ENCODE data around the gene PPHLN1. TPM values are rescaled to one million over a fixed set of nuclear protein-coding genes. Genes with fewer than 3 reads are reported as not detected.

Gene PPHLN1
- total RNA-seq, 1 donor from 2014 or later = 62.1 TPM

- Histone ChIP-seq H3K36me3 (ENCODE audit: control insufficient read depth, insufficient read depth, low read length) (no peaks in the 10 kb centered on the region), H3K4me3 (ENCODE audit: low read depth, low read length) (no peak overlapping the region), H3K27me3 (ENCODE audit: control insufficient read depth, insufficient read depth, low read length) (no peaks in the 10 kb centered on the region)
- no peak for FAIRE-seq
- no peak for DNase-seq (ENCODE audit: low read depth)
- TF ChIP-seq CTCF (IDR thresholded peaks at IDR 0.05; ENCODE audit: insufficient read depth, low read length, severe bottlenecking) = no peak
Observed at GRCh38 chr12:42286741-42287140, 39.2 kb upstream of the PPHLN1 start.

- DNase-seq (ENCODE audit: low read depth) (no peak), FAIRE-seq (no peak)
- Histone ChIP-seq H3K27me3 (ENCODE audit: control insufficient read depth, insufficient read depth, low read length) (no peaks in the 10 kb centered on the region), H3K4me3 (ENCODE audit: low read depth, low read length) (no peak overlapping the region), H3K36me3 (ENCODE audit: control insufficient read depth, insufficient read depth, low read length) (no peaks in the 10 kb centered on the region)
- TF ChIP-seq CTCF (IDR thresholded peaks at IDR 0.05; ENCODE audit: insufficient read depth, low read length, severe bottlenecking) = no peak
Observed at GRCh38 chr12:42288544-42288943, 37.4 kb upstream of the PPHLN1 start.

- H3K27me3 ChIP-seq (ENCODE audit: control insufficient read depth, insufficient read depth, low read length) = no peaks in the 10 kb centered on the region
- DNase-seq (ENCODE audit: low read depth) (no peak), FAIRE-seq (no peak)
- no peak overlapping the region for H3K4me3 ChIP-seq (ENCODE audit: low read depth, low read length)
- no peaks in the 10 kb centered on the region for H3K36me3 ChIP-seq (ENCODE audit: control insufficient read depth, insufficient read depth, low read length)
- no peak for TF ChIP-seq CTCF (IDR thresholded peaks at IDR 0.05; ENCODE audit: insufficient read depth, low read length, severe bottlenecking)
Observed at GRCh38 chr12:42291680-42292079, 34.3 kb upstream of the PPHLN1 start.

GRCh38 chr12:42296503-42297109 is 29.4 kb upstream of the PPHLN1 start:
- peak; percentile 39 for TF ChIP-seq CTCF (IDR thresholded peaks at IDR 0.05; ENCODE audit: insufficient read depth, low read length, severe bottlenecking)
- H3K36me3 ChIP-seq (ENCODE audit: control insufficient read depth, insufficient read depth, low read length) = no peaks in the 10 kb centered on the region
- no peak overlapping the region for H3K4me3 ChIP-seq (ENCODE audit: low read depth, low read length)
- DNase-seq (ENCODE audit: low read depth) (no peak), FAIRE-seq (no peak)
- no peaks in the 10 kb centered on the region for H3K27me3 ChIP-seq (ENCODE audit: control insufficient read depth, insufficient read depth, low read length)

GRCh38 chr12:42298887-42299286 is 27.1 kb upstream of the PPHLN1 start:
- H3K4me3 ChIP-seq (ENCODE audit: low read depth, low read length) = no peak overlapping the region
- no peaks in the 10 kb centered on the region for H3K27me3 ChIP-seq (ENCODE audit: control insufficient read depth, insufficient read depth, low read length)
- no peaks in the 10 kb centered on the region for H3K36me3 ChIP-seq (ENCODE audit: control insufficient read depth, insufficient read depth, low read length)
- TF ChIP-seq CTCF (IDR thresholded peaks at IDR 0.05; ENCODE audit: insufficient read depth, low read length, severe bottlenecking) = no peak
- FAIRE-seq = no peak
- DNase-seq (ENCODE audit: low read depth) = no peak
